GM23338 (cell line): ENCODE measurements around the gene ROS1. TPM values are rescaled to one million over a fixed set of nuclear protein-coding genes. Genes with fewer than 3 reads are reported as not detected.

Source experiments
- ATAC-seq: fragments of 200-7000 bp; cut with Tn5 transposase; 3 replicates; pipeline ENCODE4 v1.9.1; 2020
- DNase-seq: peaks from one replicate; pipeline ENCODE4 v3.0.0-alpha.2; 2015; ENCODE audit warnings: low spot score
- H2AFZ ChIP-seq: fragments of 200-600 bp; sonication (generic); 2 replicates; pipeline ENCODE4 v1.8.0; 2016; ENCODE audit warnings: antibody characterized with exemption, mild to moderate bottlenecking, moderate library complexity
- H3F3A ChIP-seq: fragments of 200-600 bp; sonication (generic); replicated peaks from 2 replicates; pipeline ENCODE4 v1.8.0; 2017; ENCODE audit warnings: antibody characterized with exemption, mixed run types, low read depth
- H3K27ac ChIP-seq: fragments of 200-600 bp; sonication (generic); 2 replicates; pipeline ENCODE4 v1.6.1; 2016; ENCODE audit warnings: low read depth
- H3K27me3 ChIP-seq: fragments of 200-600 bp; sonication (generic); 2 replicates; pipeline ENCODE4 v1.8.0; 2016; ENCODE audit warnings: mild to moderate bottlenecking, mixed run types, moderate library complexity; ENCODE audit not compliant: insufficient read depth
- H3K36me3 ChIP-seq: fragments of 200-600 bp; sonication (generic); 2 replicates; pipeline ENCODE4 v1.8.0; 2016; ENCODE audit warnings: mild to moderate bottlenecking; ENCODE audit not compliant: insufficient read depth
- H3K4me1 ChIP-seq: fragments of 200-600 bp; sonication (generic); 2 replicates; pipeline ENCODE4 v1.8.0; 2016; ENCODE audit warnings: mild to moderate bottlenecking, moderate library complexity; ENCODE audit not compliant: insufficient read depth
- H3K4me2 ChIP-seq: fragments of 200-600 bp; sonication (generic); 2 replicates; pipeline ENCODE4 v1.7.1; 2017; ENCODE audit warnings: mixed run types
- H3K4me3 ChIP-seq: fragments of 200-600 bp; sonication (generic); 2 replicates; pipeline ENCODE4 v1.6.1; 2016; ENCODE audit warnings: mixed run types
- H3K79me2 ChIP-seq: fragments of 200-600 bp; sonication (generic); replicated peaks from 2 replicates; pipeline ENCODE4 v1.8.0; 2017; ENCODE audit warnings: mild to moderate bottlenecking; ENCODE audit not compliant: insufficient read depth
- H3K9me2 ChIP-seq: fragments of 200-600 bp; sonication (generic); 2 replicates; pipeline ENCODE4 v1.8.0; 2017; ENCODE audit not compliant: insufficient read depth
- H4K20me1 ChIP-seq: fragments of 200-600 bp; sonication (generic); replicated peaks from 2 replicates; pipeline ENCODE4 v1.8.0; 2017; ENCODE audit warnings: mild to moderate bottlenecking; ENCODE audit not compliant: insufficient read depth
- H3K27ac Mint-ChIP-seq: 2 replicates; pipeline ENCODE4 v1.8.0; 2020; ENCODE audit warnings: inconsistent platforms, mild to moderate bottlenecking, moderate library complexity, mixed read lengths
- H3K27me3 Mint-ChIP-seq: 3 replicates; pipeline ENCODE4 v1.8.0; 2022; ENCODE audit warnings: low read depth, mild to moderate bottlenecking, moderate library complexity, mixed read lengths, inconsistent platforms; ENCODE audit not compliant: insufficient read depth, poor library complexity
- H3K36me3 Mint-ChIP-seq: 3 replicates; pipeline ENCODE4 v1.8.0; 2021; ENCODE audit warnings: low read depth, mild to moderate bottlenecking, inconsistent platforms, moderate library complexity, mixed read lengths
- H3K4me1 Mint-ChIP-seq: 3 replicates; pipeline ENCODE4 v1.8.0; 2020; ENCODE audit warnings: mild to moderate bottlenecking, inconsistent platforms, mixed read lengths
- H3K4me3 Mint-ChIP-seq: 3 replicates; pipeline ENCODE4 v1.8.0; 2021; ENCODE audit warnings: moderate library complexity, mild to moderate bottlenecking, inconsistent platforms, mixed read lengths
- H3K9me3 Mint-ChIP-seq: 3 replicates; pipeline ENCODE4 v1.8.0; 2020; ENCODE audit warnings: moderate library complexity, mild to moderate bottlenecking, inconsistent platforms, mixed read lengths
- CREB1 ChIP-seq: fragments of 250-450 bp; sonication (Bioruptor Pico); IDR thresholded peaks from 2 replicates; pipeline ENCODE4 v1.5.0; 2020; ENCODE audit warnings: low read depth, mild to moderate bottlenecking, moderate library complexity
- EZH2 ChIP-seq: fragments of 200-600 bp; sonication (generic); IDR thresholded peaks from one replicate; pipeline ENCODE4 v1.8.0; 2017; ENCODE audit warnings: antibody characterized with exemption, mild to moderate bottlenecking, low read depth; ENCODE audit not compliant: unreplicated experiment
- EZH2phosphoT487 ChIP-seq: fragments of 200-600 bp; sonication (generic); IDR thresholded peaks from one replicate; pipeline ENCODE4 v1.8.1; 2018; ENCODE audit warnings: antibody characterized with exemption; ENCODE audit not compliant: unreplicated experiment
- JUNB ChIP-seq: IDR thresholded peaks from one replicate; pipeline ENCODE4 v1.6.1; 2016; ENCODE audit warnings: antibody characterized with exemption; ENCODE audit not compliant: unreplicated experiment
- NANOG ChIP-seq: IDR thresholded peaks from 2 replicates; pipeline ENCODE4 v1.6.1; 2016; ENCODE audit warnings: antibody characterized with exemption, borderline replicate concordance
- POLR2AphosphoS5 ChIP-seq: IDR thresholded peaks from 2 replicates; pipeline ENCODE4 v1.6.1; 2016; ENCODE audit warnings: antibody characterized with exemption, low read depth
- REST ChIP-seq: IDR thresholded peaks from one replicate; pipeline ENCODE4 v1.6.1; 2018; ENCODE audit warnings: antibody characterized with exemption; ENCODE audit not compliant: unreplicated experiment
- STAT1 ChIP-seq: IDR thresholded peaks from one replicate; pipeline ENCODE4 v1.6.1; 2016; ENCODE audit warnings: antibody characterized with exemption; ENCODE audit not compliant: unreplicated experiment
- ZNF114 ChIP-seq: fragments of 250-450 bp; sonication (Bioruptor Pico); IDR thresholded peaks from 2 replicates; pipeline ENCODE4 v1.5.0; 2020; ENCODE audit warnings: mild to moderate bottlenecking, moderate library complexity
- ZNF331 ChIP-seq: fragments of 250-450 bp; sonication (Bioruptor Pico); IDR thresholded peaks from 2 replicates; pipeline ENCODE4 v1.5.0; 2020; ENCODE audit warnings: low read depth, mild to moderate bottlenecking, moderate library complexity
- polyA plus RNA-seq: library from polyadenylated mRNA; unstranded; fragments of >200 nt; fragmentation: Nextera tagmentation; extraction: Ambion mirVana; gene quantifications from 2 replicates; pipeline ENCODE4 v1.2.1, GENCODE V29; 2016
- total RNA-seq: library from RNA; depleted of rRNA; stranded (reverse); fragments of >200 nt; shearing (Covaris generic); gene quantifications from 2 replicates; pipeline ENCODE4 v1.2.3, GENCODE V29; 2014
- TF ChIP-seq, protein P1 (sequence below): IDR thresholded peaks from 2 replicates; pipeline ENCODE4 v1.6.1; 2016; ENCODE audit warnings: antibody characterized with exemption
- TF ChIP-seq, protein P2 (sequence below), 2 experiments: fragments of 200-600 bp in 1 of 2; sonication (generic) in 1 of 2; conservative IDR thresholded peaks; 2 replicates each; pipeline versions ENCODE4 v1.5.1 to v1.6.1; 2016 to 2017; ENCODE audit warnings: antibody characterized with exemption in 2 of 2, low read depth in 2 of 2, mild to moderate bottlenecking in 2 of 2, moderate library complexity in 1 of 2

Gene ROS1
- total and polyA plus RNA-seq, 2 experiments from 2014 or later, result not detected

DNA sequence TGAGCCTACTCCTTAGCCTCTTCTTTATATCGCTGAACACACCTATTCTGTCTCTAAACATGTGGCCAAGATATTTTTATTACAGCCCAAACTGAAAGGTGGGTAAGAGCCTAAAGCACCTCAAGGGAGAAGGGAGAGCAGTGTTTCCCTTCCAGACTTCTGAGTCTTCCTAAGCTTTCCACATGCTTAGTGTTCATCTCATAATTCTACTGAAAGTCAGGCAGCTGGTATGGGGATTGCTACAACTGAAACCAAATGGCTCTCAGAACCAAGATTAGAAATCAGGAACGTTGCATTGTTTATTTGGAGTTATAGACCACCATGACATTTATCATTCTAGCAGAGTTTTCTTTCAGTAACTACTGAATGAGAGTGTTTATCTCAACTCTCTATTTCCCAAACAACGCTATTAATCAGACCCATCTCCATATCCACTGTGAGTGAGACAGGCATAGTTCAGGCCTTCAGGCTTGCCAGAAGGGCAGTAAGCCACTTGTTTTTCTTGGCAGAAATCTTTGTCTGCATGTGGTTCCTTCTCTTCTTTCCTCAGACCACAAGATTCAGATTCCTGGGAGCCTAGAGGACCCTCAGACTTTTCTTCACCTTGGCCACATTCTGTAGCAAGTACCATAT lies 137.5 kb downstream of the ROS1 start:
- Mint-ChIP-seq H3K36me3 (no peaks in the 10 kb centered on the region), H3K4me3 (no peak overlapping the region), H3K9me3 (no peaks in the 10 kb centered on the region), H3K27ac (no peak overlapping the region), H3K27me3 (peaks cover 2% of the 10 kb centered on the region), H3K4me1 (peaks cover 2% of the 10 kb centered on the region; the same call in 1 of the 3 replicates)
- H3K79me2 ChIP-seq, result no peaks in the 10 kb centered on the region
- no peaks in the 10 kb centered on the region for H3F3A ChIP-seq
- H2AFZ ChIP-seq, result no peak overlapping the region
- H3K36me3 ChIP-seq, result no peaks in the 10 kb centered on the region
- no peaks in the 10 kb centered on the region for H3K9me2 ChIP-seq
- no peak overlapping the region for H3K4me2 ChIP-seq
- no peak for TF ChIP-seq CREB1 (CRISPR knock-in tag)
- TF ChIP-seq EZH2, result no peak
- TF ChIP-seq ZNF331, result no peak
- TF ChIP-seq, protein P1, sequence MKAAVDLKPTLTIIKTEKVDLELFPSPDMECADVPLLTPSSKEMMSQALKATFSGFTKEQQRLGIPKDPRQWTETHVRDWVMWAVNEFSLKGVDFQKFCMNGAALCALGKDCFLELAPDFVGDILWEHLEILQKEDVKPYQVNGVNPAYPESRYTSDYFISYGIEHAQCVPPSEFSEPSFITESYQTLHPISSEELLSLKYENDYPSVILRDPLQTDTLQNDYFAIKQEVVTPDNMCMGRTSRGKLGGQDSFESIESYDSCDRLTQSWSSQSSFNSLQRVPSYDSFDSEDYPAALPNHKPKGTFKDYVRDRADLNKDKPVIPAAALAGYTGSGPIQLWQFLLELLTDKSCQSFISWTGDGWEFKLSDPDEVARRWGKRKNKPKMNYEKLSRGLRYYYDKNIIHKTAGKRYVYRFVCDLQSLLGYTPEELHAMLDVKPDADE, result no peak
- TF ChIP-seq ZNF114 (CRISPR knock-in tag), result no peak
- TF ChIP-seq STAT1, result no peak
- TF ChIP-seq NANOG, result no peak
- no peak for TF ChIP-seq POLR2AphosphoS5
- TF ChIP-seq, protein P2, sequence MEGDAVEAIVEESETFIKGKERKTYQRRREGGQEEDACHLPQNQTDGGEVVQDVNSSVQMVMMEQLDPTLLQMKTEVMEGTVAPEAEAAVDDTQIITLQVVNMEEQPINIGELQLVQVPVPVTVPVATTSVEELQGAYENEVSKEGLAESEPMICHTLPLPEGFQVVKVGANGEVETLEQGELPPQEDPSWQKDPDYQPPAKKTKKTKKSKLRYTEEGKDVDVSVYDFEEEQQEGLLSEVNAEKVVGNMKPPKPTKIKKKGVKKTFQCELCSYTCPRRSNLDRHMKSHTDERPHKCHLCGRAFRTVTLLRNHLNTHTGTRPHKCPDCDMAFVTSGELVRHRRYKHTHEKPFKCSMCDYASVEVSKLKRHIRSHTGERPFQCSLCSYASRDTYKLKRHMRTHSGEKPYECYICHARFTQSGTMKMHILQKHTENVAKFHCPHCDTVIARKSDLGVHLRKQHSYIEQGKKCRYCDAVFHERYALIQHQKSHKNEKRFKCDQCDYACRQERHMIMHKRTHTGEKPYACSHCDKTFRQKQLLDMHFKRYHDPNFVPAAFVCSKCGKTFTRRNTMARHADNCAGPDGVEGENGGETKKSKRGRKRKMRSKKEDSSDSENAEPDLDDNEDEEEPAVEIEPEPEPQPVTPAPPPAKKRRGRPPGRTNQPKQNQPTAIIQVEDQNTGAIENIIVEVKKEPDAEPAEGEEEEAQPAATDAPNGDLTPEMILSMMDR (conservative IDR thresholded peaks at IDR 0.05; ENCODE audit: low read depth in 2 of 2), result no peak
- no peak for TF ChIP-seq REST
- TF ChIP-seq JUNB, result no peak
- no peak for TF ChIP-seq EZH2phosphoT487
- H4K20me1 ChIP-seq, result no peaks in the 10 kb centered on the region
- ATAC-seq (no peak), DNase-seq (no peak)
- H3K4me1 ChIP-seq, result no peaks in the 10 kb centered on the region; the same call in 1 of the 2 replicates
- H3K27ac ChIP-seq, result no peak overlapping the region
- no peak overlapping the region for H3K4me3 ChIP-seq
- no peaks in the 10 kb centered on the region for H3K27me3 ChIP-seq
